Measurements from ENCODE around the gene GAS2L2.
"Not testable (repeated sequence)": the region's sequence is repeated elsewhere in the genome, so short reads cannot be mapped to it uniquely, and the experiment has no call there.

Gene GAS2L2

DNA sequence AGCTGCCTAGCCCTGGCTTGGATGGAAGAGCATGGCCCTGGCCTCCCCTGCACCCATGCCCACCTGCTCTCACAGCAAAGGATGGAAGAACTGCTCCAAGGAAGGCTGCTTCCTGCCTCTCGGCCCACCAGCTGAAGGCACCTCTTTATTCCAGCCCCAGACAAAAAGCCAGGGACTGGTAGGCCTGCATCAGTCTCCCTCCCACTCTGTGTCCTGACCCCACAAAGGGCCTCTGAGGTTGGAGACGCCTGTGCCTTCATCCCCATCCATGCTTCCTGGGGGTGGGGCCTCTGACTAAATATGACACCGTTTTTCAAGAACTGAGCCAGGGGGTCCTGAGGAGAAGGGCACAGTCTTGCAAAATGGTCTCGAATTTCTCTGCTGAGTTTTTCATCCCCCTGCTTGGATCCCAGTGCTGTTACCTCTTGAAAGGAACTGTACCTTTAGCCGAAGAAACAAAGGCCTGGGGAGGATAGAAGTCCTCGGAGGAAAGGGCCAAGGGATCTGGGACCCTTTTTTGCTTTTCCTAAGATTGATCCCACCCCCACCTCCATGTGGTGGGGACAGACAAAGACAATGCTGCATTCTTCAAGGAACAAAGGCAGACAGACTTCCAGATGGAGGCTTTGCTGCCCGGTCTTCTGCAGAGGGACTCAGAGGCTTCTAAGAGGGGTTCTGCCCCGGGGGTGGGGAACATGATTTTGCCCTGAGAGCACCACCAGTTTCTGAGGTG lies 12.9 kb upstream of the GAS2L2 start:
- Histone ChIP-seq H3K27me3 (ENCODE audit: insufficient read depth, low read length) (no peaks in the 10 kb centered on the region), H3K4me1 (ENCODE audit: insufficient read depth, low read length) (peaks cover 14% of the 10 kb centered on the region), H2AFZ (ENCODE audit: low read depth, low read length) (peak overlapping the region; percentile 12), H3K4me3 (ENCODE audit: low read length) (no peak overlapping the region), H3K36me3 (ENCODE audit: insufficient read depth, low read length) (no peaks in the 10 kb centered on the region), H3K9me3 (ENCODE audit: low read length) (no peaks in the 10 kb centered on the region)

GRCh38 chr17:35765086-35765710 lies 12.2 kb upstream of the GAS2L2 start:
- peak overlapping the region; percentile 12 for H2AFZ ChIP-seq (ENCODE audit: low read depth, low read length)
- H3K27me3 ChIP-seq (ENCODE audit: insufficient read depth, low read length): no peaks in the 10 kb centered on the region
- H3K9me3 ChIP-seq (ENCODE audit: low read length): no peaks in the 10 kb centered on the region
- H3K4me1 ChIP-seq (ENCODE audit: insufficient read depth, low read length): peaks cover 14% of the 10 kb centered on the region
- no peaks in the 10 kb centered on the region for H3K36me3 ChIP-seq (ENCODE audit: insufficient read depth, low read length)
- no peak overlapping the region for H3K4me3 ChIP-seq (ENCODE audit: low read length)

- H3K9me3 ChIP-seq (ENCODE audit: low read length): no peaks in the 10 kb centered on the region
- peak overlapping the region; percentile 90 for H2AFZ ChIP-seq (ENCODE audit: low read depth, low read length)
- H3K36me3 ChIP-seq (ENCODE audit: insufficient read depth, low read length): no peaks in the 10 kb centered on the region
- peaks cover 14% of the 10 kb centered on the region for H3K4me1 ChIP-seq (ENCODE audit: insufficient read depth, low read length)
- peak overlapping the region; percentile 47 for H3K4me3 ChIP-seq (ENCODE audit: low read length)
- H3K27me3 ChIP-seq (ENCODE audit: insufficient read depth, low read length): no peaks in the 10 kb centered on the region
These were observed 11.3 kb upstream of the GAS2L2 start for GRCh38 chr17:35764123-35764991.

- no peaks in the 10 kb centered on the region for H3K36me3 ChIP-seq (ENCODE audit: insufficient read depth, low read length)
- H3K4me3 ChIP-seq (ENCODE audit: low read length): peak overlapping the region; percentile 47
- no peaks in the 10 kb centered on the region for H3K9me3 ChIP-seq (ENCODE audit: low read length)
- H2AFZ ChIP-seq (ENCODE audit: low read depth, low read length): no peak overlapping the region
- no peaks in the 10 kb centered on the region for H3K27me3 ChIP-seq (ENCODE audit: insufficient read depth, low read length)
- H3K4me1 ChIP-seq (ENCODE audit: insufficient read depth, low read length): peaks cover 14% of the 10 kb centered on the region
These were observed 10.7 kb upstream of the GAS2L2 start for GRCh38 chr17:35763767-35764122.

DNA sequence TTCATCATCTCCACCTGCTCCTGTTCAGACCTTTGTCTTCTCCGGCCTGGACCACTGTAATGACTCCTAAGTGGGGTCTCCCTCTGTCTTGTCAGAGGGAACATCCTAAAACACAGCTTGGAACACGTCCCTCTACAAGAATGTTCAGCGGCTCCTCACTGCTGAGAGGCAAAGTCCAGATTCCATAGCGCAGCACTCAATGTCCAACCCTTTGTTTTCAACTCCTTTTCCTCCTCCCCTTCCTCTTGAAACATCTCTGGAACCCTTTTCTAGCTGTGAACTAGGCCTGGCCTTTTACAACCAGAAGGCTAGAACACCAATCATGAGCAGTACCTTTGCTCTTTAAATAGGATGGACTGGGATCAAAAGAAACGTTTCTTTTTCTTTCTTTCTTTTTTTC lies 8.6 kb upstream of the GAS2L2 start:
- peaks cover 14% of the 10 kb centered on the region for H3K4me1 ChIP-seq (ENCODE audit: insufficient read depth, low read length)
- no peak overlapping the region for H2AFZ ChIP-seq (ENCODE audit: low read depth, low read length)
- no peak overlapping the region for H3K4me3 ChIP-seq (ENCODE audit: low read length)
- no peaks in the 10 kb centered on the region for H3K9me3 ChIP-seq (ENCODE audit: low read length)
- H3K36me3 ChIP-seq (ENCODE audit: insufficient read depth, low read length): no peaks in the 10 kb centered on the region
- no peaks in the 10 kb centered on the region for H3K27me3 ChIP-seq (ENCODE audit: insufficient read depth, low read length)

GRCh38 chr17:35760587-35760986 lies 7.5 kb upstream of the GAS2L2 start, which contains the start of gene C17orf50:
TSS of gene C17orf50 (plus strand) at chr17:35760887. CDS start at chr17:35760942, 55 bp downstream.
- H3K9me3 ChIP-seq (ENCODE audit: low read length): no peaks in the 10 kb centered on the region
- H3K27me3 ChIP-seq (ENCODE audit: insufficient read depth, low read length): no peaks in the 10 kb centered on the region
- no peak within 1 kb of the TSS for H2AFZ ChIP-seq (ENCODE audit: low read depth, low read length)
- H3K4me1 ChIP-seq (ENCODE audit: insufficient read depth, low read length): peaks cover 5% of the 10 kb centered on the region
- no peak within 1 kb of the TSS for H3K4me3 ChIP-seq (ENCODE audit: low read length)
- no peaks in the 10 kb centered on the region for H3K36me3 ChIP-seq (ENCODE audit: insufficient read depth, low read length)

- H3K36me3 ChIP-seq (ENCODE audit: insufficient read depth, low read length): no peaks in the 10 kb centered on the region
- H3K27me3 ChIP-seq (ENCODE audit: insufficient read depth, low read length): no peaks in the 10 kb centered on the region
- H3K4me3 ChIP-seq (ENCODE audit: low read length): no peak overlapping the region
- no peaks in the 10 kb centered on the region for H3K9me3 ChIP-seq (ENCODE audit: low read length)
- H2AFZ ChIP-seq (ENCODE audit: low read depth, low read length): no peak overlapping the region
- no peaks in the 10 kb centered on the region for H3K4me1 ChIP-seq (ENCODE audit: insufficient read depth, low read length)
These were observed 4.2 kb upstream of the GAS2L2 start for GRCh38 chr17:35757243-35757642.

GRCh38 chr17:35752471-35752870 lies 568 bp downstream of the GAS2L2 start:
- no peaks in the 10 kb centered on the region for H3K36me3 ChIP-seq (ENCODE audit: insufficient read depth, low read length)
- no peaks in the 10 kb centered on the region for H3K9me3 ChIP-seq (ENCODE audit: low read length)
- peaks cover 8% of the 10 kb centered on the region for H3K4me1 ChIP-seq (ENCODE audit: insufficient read depth, low read length)
- peaks cover 22% of the 10 kb centered on the region for H3K27me3 ChIP-seq (ENCODE audit: insufficient read depth, low read length)
- no peak overlapping the region for H3K4me3 ChIP-seq (ENCODE audit: low read length)
- H2AFZ ChIP-seq (ENCODE audit: low read depth, low read length): no peak overlapping the region

- H3K27me3 ChIP-seq (ENCODE audit: insufficient read depth, low read length): peaks cover 22% of the 10 kb centered on the region
- H3K4me1 ChIP-seq (ENCODE audit: insufficient read depth, low read length); H3K4me3 ChIP-seq (ENCODE audit: low read length); H3K36me3 ChIP-seq (ENCODE audit: insufficient read depth, low read length); H3K9me3 ChIP-seq (ENCODE audit: low read length); H2AFZ ChIP-seq (ENCODE audit: low read depth, low read length): not testable (repeated sequence)
These were observed 1.5 kb downstream of the GAS2L2 start for GRCh38 chr17:35751541-35751940.

DNA sequence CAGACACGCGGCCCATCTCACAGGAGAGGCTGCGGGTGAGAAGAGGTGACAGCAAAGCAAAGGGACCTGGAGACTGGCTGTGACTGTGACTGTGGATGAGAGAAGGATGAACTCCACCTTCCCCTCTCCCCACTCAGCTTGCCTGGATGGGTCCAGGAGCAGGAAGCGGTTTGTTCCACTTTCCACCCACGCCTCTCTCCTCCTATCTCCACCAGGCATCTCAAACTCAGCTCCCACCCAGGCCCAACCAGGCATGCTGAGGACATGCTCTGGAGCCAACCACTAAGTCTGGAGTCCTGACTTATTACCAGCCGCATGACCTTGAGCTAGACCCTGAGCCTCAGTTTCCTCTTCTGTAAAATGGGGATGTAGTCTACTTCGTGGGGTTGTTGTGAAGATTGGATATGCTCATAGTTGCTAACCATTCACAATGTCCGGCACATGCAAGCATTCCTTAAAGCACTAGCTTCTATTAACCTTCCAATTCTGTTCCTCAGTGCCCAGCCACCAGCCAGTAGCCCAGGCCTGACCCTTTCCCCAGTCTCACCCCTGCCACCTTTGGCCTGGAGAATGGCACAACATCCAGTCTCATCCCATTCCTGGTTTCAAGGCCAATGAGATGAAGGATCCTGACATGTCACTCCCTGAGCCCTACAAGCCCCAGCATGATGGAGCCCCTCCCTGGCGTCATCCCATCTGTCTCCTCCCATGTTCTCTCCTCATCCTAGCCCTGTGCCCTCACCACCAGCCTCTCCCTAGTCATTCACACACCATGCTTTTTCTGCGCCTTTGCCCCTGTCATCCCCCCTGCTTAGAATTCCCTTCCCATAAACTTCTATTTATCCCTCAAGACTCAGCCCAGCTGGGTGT lies 2.3 kb downstream of the GAS2L2 start:
- Histone ChIP-seq H3K4me3 (ENCODE audit: low read length) (no peak overlapping the region), H3K4me1 (ENCODE audit: insufficient read depth, low read length) (peaks cover 8% of the 10 kb centered on the region), H3K27me3 (ENCODE audit: insufficient read depth, low read length) (peaks cover 22% of the 10 kb centered on the region)

GRCh38 chr17:35749560-35750412 lies 3.3 kb downstream of the GAS2L2 start:
- Histone ChIP-seq H3K4me3 (ENCODE audit: low read length) (peak overlapping the region; percentile 19), H2AFZ (ENCODE audit: low read depth, low read length) (no peak overlapping the region), H3K27me3 (ENCODE audit: insufficient read depth, low read length) (peaks cover 26% of the 10 kb centered on the region), H3K9me3 (ENCODE audit: low read length) (no peaks in the 10 kb centered on the region), H3K36me3 (ENCODE audit: insufficient read depth, low read length) (no peaks in the 10 kb centered on the region), H3K4me1 (ENCODE audit: insufficient read depth, low read length) (peaks cover 8% of the 10 kb centered on the region)

More for the DNA sequence above, 2.3 kb downstream of the GAS2L2 start:
- H3K36me3 ChIP-seq (ENCODE audit: insufficient read depth, low read length): no peaks in the 10 kb centered on the region
- H2AFZ ChIP-seq (ENCODE audit: low read depth, low read length): no peak overlapping the region
- H3K9me3 ChIP-seq (ENCODE audit: low read length): no peaks in the 10 kb centered on the region

DNA sequence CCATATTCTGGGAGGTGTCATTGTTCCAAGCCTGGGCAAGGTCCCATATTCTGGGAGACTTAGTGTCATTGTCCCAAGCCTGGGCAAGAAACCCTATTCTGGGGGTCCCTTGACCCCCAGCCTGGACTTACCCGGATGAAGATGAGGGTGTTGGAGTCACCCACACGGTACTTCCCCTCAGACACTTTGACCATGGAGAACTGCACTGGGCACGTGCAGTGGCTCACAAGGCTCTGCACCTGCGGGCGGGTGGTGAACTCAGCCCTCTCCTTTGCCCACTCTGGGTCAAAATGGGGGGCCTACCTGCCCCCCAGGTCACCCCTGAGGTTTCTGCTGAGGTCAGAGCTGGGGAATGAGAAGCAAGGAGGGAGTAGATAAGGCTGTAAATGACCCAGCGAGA lies 4.1 kb downstream of the GAS2L2 start:
- Histone ChIP-seq H3K36me3 (ENCODE audit: insufficient read depth, low read length) (no peaks in the 10 kb centered on the region), H2AFZ (ENCODE audit: low read depth, low read length) (no peak overlapping the region), H3K27me3 (ENCODE audit: insufficient read depth, low read length) (peaks cover 26% of the 10 kb centered on the region), H3K9me3 (ENCODE audit: low read length) (no peaks in the 10 kb centered on the region), H3K4me3 (ENCODE audit: low read length) (no peak overlapping the region), H3K4me1 (ENCODE audit: insufficient read depth, low read length) (peaks cover 8% of the 10 kb centered on the region)

Data from neuron (in vitro differentiated cells).